Upper lobe of right lung (tissue), 1 donor: ENCODE results near the gene SCGB1C2. TPM values are rescaled to one million over a fixed set of nuclear protein-coding genes. Genes with fewer than 3 reads are reported as not detected.

ENCODE experiments used
- ATAC-seq: fragments of 200-7000 bp; cut with Tn5 transposase; one replicate; pipeline ENCODE4 v1.9.1; 2020; ENCODE audit warnings: mild to moderate bottlenecking, moderate library complexity
- DNase-seq: peaks from one replicate; pipeline ENCODE4 v3.0.0-alpha.2; 2020
- H3K27ac ChIP-seq: fragments of 200-600 bp; one replicate; pipeline ENCODE4 v1.8.0; 2022
- H3K27me3 ChIP-seq: fragments of 200-600 bp; one replicate; pipeline ENCODE4 v1.8.0; 2022; ENCODE audit warnings: mild to moderate bottlenecking
- H3K36me3 ChIP-seq: fragments of 200-600 bp; one replicate; pipeline ENCODE4 v1.8.0; 2022
- H3K4me1 ChIP-seq: fragments of 200-600 bp; one replicate; pipeline ENCODE4 v1.8.0; 2022
- H3K4me3 ChIP-seq: fragments of 200-600 bp; one replicate; pipeline ENCODE4 v1.8.0; 2022; ENCODE audit warnings: mild to moderate bottlenecking
- H3K9me3 ChIP-seq: fragments of 200-600 bp; one replicate; pipeline ENCODE4 v1.8.0; 2022
- intact Hi-C: fragments of 100-400 bp; cut with DNase I; formaldehyde crosslinking; loops from one replicate; pipeline ENCODE4 v1.11.0; 2022
- total RNA-seq: library from RNA; stranded (reverse); fragmentation: NEBNext Ultra II Directional; extraction: Animal tissue kit (Norgen Biotek cat#: 25700); gene quantifications from one replicate; pipeline ENCODE4 v1.2.1, GENCODE V29; 2021
- TF ChIP-seq, protein P1 (sequence below): fragments of 200-600 bp; IDR thresholded peaks from one replicate; pipeline ENCODE4 v1.8.0; 2022; ENCODE audit warnings: antibody characterized with exemption
- donor health status: DM: no; HTN: yes; CAD: no; lungs with severe emphysema.

SCGB1C2 gene
- total RNA-seq, 1 donor from 2014 or later, result not detected

DNA sequence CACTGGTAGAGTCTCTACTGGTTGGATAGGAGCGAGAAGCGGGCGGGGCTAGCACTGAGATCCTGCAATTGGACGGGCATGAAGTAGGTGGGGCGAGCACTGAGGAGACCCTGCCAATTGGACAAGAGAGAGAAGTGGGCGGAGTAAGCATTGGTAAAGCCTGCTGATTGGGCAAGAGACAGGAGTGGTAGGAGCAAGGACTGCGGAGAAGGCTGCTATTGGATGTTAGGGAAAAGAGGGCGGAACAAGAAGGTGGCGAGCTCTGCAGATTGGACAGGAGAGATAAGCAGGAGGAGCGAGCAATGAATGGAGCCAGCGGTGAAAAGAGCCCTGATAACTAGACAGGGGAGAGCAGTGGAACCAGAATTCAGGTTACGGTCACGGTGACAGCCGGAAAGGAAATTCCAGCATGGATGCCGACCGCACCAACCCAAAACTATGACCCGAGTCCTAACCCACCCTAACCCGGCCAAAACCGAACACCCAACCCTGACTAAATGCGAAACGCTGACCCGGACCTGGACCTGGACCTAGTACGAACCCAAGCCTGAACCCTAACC, 4.8 kb downstream of the SCGB1C2 start:
- ATAC-seq, result no peak

DNA sequence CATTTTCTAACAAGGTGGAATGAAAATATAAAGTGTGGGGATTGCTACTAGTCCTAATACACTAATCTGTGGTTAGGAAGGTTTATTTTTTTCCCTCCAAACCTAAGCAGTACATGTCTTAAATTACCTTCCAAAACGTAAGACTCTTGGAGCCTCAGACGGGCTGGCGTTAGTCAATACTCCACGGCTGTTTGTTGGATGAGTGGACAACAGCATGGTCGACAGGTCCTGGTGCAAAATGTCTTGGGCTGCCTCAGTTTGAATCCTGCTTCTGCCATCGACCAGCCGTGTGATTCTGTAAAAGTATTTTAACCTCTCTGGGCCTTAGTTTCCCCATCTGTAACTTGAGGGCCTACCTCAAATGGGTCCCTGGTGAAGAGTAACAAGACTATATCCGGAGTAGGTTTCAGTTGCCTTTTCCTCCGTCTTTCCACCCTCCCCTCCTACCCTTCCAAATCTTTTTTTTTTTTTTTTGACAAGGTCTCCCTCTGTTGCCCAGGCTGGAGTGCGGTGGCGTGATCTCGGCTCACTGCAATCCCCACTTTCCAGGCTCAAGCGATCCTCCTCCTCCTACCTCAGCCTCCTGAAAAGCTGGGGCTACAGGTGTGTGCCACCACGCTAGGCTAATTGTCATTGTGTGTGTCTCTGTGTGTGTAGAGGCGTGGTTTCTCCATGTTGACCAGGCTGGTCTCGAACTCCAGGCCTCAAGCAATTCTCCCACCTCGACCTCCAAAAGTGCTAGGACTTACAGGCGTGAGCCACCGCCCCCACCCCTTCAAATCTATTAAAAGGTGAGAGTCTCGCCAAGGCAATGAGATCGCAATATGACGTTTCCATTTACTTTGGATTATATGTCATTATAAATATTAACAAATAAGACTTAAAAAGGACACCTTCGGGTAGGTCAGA, 5.8 kb downstream of the SCGB1C2 start:
- ATAC-seq (no peak), DNase-seq (peak; percentile 29)
- no peaks in the 10 kb centered on the region for H3K9me3 ChIP-seq
- TF ChIP-seq, protein P1, sequence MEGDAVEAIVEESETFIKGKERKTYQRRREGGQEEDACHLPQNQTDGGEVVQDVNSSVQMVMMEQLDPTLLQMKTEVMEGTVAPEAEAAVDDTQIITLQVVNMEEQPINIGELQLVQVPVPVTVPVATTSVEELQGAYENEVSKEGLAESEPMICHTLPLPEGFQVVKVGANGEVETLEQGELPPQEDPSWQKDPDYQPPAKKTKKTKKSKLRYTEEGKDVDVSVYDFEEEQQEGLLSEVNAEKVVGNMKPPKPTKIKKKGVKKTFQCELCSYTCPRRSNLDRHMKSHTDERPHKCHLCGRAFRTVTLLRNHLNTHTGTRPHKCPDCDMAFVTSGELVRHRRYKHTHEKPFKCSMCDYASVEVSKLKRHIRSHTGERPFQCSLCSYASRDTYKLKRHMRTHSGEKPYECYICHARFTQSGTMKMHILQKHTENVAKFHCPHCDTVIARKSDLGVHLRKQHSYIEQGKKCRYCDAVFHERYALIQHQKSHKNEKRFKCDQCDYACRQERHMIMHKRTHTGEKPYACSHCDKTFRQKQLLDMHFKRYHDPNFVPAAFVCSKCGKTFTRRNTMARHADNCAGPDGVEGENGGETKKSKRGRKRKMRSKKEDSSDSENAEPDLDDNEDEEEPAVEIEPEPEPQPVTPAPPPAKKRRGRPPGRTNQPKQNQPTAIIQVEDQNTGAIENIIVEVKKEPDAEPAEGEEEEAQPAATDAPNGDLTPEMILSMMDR, result no peak
- intact Hi-C loops, result no loop called here
- no peaks in the 10 kb centered on the region for H3K4me1 ChIP-seq
- no peaks in the 10 kb centered on the region for H3K27me3 ChIP-seq
- no peaks in the 10 kb centered on the region for H3K36me3 ChIP-seq
- H3K4me3 ChIP-seq, result no peak overlapping the region
- no peak overlapping the region for H3K27ac ChIP-seq

More for the DNA sequence above, 4.8 kb downstream of the SCGB1C2 start:
- no peaks in the 10 kb centered on the region for H3K4me1 ChIP-seq
- no peaks in the 10 kb centered on the region for H3K9me3 ChIP-seq
- TF ChIP-seq, protein P1, result no peak
- H3K27ac ChIP-seq, result no peak overlapping the region
- intact Hi-C loops, result no loop called here
- no peaks in the 10 kb centered on the region for H3K27me3 ChIP-seq
- no peak overlapping the region for H3K4me3 ChIP-seq
- no peaks in the 10 kb centered on the region for H3K36me3 ChIP-seq
- peak; percentile 59 for DNase-seq

DNA sequence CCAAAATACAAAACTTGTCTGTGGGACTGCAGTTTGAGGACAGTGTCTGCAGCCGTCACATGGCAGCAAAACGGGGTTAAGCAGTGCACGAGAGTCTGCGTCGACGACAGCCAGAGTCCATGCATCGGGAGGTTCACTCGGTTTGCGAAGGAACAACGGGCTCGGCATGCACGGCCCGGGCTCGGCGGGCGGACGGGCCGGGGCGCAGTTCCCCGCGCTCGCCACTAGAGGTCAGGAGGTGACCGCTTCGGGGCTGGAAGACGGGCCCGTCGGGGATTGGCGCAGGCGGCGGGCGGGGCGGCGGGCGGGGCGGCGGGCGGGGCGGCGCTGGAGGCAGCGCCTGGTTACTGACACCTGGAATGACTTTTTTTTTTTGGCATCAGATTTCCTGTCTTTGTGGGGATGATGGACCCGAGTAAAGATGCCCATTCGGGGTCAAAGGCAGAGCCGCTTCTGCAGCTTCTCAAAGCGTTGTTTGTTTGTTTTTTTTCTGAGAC, 6.5 kb downstream of the SCGB1C2 start:
- H3K9me3 ChIP-seq, result no peaks in the 10 kb centered on the region
- ATAC-seq (peak; percentile 95), DNase-seq (peak; percentile 92)
- no peak overlapping the region for H3K27ac ChIP-seq
- intact Hi-C loops, result no loop called here
- H3K4me3 ChIP-seq, result no peak overlapping the region
- TF ChIP-seq, protein P1, result peak; percentile 93
- H3K36me3 ChIP-seq, result no peaks in the 10 kb centered on the region
- no peaks in the 10 kb centered on the region for H3K4me1 ChIP-seq
- H3K27me3 ChIP-seq, result no peaks in the 10 kb centered on the region

DNA sequence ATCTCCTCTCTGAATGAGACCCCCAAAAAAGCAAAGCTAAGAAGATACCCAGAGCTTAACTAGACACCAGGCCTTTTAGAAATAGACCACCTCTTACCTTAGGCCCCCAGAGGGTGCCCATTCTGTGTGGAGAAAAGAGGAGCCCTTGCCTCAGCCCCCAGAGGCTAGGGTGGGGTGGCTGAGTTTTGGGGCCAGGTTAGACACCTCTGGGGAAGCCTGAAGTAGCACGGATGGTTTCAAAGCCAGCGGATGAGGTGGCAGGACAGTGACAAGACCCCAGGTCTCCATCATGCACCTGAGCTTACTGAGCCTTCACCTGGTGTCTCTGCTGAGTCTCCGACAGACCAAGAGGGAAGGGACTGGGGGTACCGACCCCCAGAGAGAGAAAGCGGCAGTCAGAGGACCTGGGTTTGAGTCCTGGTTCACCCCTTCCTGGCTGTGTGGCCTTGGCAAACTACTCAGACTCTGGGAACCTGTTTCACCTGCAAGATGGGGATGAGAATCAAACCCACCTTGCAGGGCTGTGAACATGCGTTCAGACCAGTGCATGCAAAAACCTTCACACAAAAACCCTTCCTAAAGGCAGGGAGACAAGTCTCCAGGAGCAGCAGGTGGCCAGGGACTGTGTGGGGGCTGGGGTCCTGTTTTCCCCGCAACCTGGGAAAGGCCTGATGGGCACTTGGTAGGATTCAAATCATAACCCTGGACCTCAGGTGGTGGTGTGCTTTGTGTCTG, 7.7 kb downstream of the SCGB1C2 start:
- intact Hi-C loops, result no loop called here
- Histone ChIP-seq H3K27me3 (no peaks in the 10 kb centered on the region), H3K36me3 (no peaks in the 10 kb centered on the region), H3K9me3 (no peaks in the 10 kb centered on the region), H3K4me1 (no peaks in the 10 kb centered on the region), H3K27ac (no peak overlapping the region), H3K4me3 (no peak overlapping the region)
- no peak for ATAC-seq
- DNase-seq, result peak; percentile 25
- TF ChIP-seq, protein P1, result no peak

DNA sequence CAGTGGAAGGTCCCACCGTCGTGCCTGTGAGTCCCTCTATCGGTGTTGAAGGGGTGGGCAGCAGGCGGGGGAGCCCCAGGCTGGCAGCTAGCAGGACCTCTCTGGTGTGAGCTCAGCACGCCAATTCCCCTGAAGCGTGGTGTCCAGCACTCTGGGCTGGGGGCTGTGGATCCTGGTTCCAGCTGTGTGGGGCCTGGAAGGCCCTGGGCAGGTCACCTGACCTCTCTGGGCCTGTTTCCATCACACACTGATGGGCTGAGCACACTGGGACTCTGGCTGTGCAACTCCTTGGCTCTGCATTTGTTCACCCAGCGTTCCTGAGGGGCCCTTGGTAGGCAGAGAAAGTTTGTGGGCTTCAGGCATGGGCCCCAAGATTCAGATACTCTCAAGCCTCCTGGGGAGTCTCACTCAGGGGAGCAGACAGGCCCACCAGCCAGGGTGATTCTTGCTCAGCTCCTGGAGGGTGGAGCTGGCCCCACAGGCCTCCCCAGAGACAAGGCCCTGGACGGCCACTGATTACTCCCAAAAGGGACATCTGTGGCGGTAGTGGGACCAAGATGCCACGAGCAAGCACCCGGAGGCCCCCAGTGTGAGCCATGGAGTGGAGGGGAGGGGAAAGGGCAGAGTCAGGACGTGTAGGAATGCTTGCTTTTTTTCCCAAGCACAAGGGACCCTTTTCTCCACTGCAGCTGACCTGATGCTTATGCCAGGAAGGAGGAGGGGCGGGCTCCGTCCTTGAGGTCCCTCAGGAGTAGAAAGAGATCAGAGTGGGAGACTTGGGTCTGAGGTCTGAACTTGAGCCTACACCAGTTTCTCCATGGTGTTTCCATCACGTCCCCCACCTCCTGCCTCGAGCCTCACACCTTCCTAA, 8.5 kb downstream of the SCGB1C2 start:
- TF ChIP-seq, protein P1, result no peak
- peak; percentile 59 for DNase-seq
- Histone ChIP-seq H3K36me3 (no peaks in the 10 kb centered on the region), H3K27me3 (no peaks in the 10 kb centered on the region), H3K4me3 (no peak overlapping the region), H3K27ac (no peak overlapping the region), H3K4me1 (no peaks in the 10 kb centered on the region), H3K9me3 (no peaks in the 10 kb centered on the region)
- intact Hi-C loops, result no loop called here
- no peak for ATAC-seq
